HG02970 (cell line): ENCODE results near the gene ECE2.

Experiments used
- ATAC-seq: cut with Tn5 transposase; IDR thresholded peaks from one replicate; pipeline ENCODE4 v1.9.1; 2021; ENCODE audit warnings: mild to moderate bottlenecking, moderate library complexity, moderate number of reproducible peaks; ENCODE audit not compliant: unreplicated experiment, low FRiP score

Gene ECE2

GRCh38 chr3:184306341-184306972 is 30.6 kb downstream of the ECE2 start:
- no peak for ATAC-seq

GRCh38 chr3:184307915-184308314 is 32.1 kb downstream of the ECE2 start:
- ATAC-seq = no peak

- ATAC-seq = no peak
Measured at GRCh38 chr3:184308744-184309143, 32.9 kb downstream of the ECE2 start.

- ATAC-seq = no peak
Measured at GRCh38 chr3:184311633-184312032, 35.8 kb downstream of the ECE2 start.

- peak; percentile 82 for ATAC-seq
Measured at GRCh38 chr3:184314363-184314699, 38.5 kb downstream of the ECE2 start, which contains the start of gene EIF4G1. EIF4G1 (plus strand) TSS chr3:184314606; CDS start chr3:184315797, 1,191 bp downstream.

GRCh38 chr3:184314700-184315542 is 39.1 kb downstream of the ECE2 start:
- ATAC-seq = peak; percentile 37

- ATAC-seq = no peak
Measured at GRCh38 chr3:184315543-184315867, 39.7 kb downstream of the ECE2 start.

GRCh38 chr3:184315871-184316661 is 40.2 kb downstream of the ECE2 start:
- no peak for ATAC-seq

- ATAC-seq = no peak
Measured at GRCh38 chr3:184316792-184317191, 41.0 kb downstream of the ECE2 start.

GRCh38 chr3:184317201-184317600 is 41.4 kb downstream of the ECE2 start:
- no peak for ATAC-seq

GRCh38 chr3:184320104-184320445 is 44.3 kb downstream of the ECE2 start:
- ATAC-seq = no peak

GRCh38 chr3:184321666-184322065 is 45.8 kb downstream of the ECE2 start:
- ATAC-seq = no peak

- no peak for ATAC-seq
Measured at GRCh38 chr3:184322731-184323487, 47.1 kb downstream of the ECE2 start.

- ATAC-seq = no peak
Measured at GRCh38 chr3:184323696-184324095, 47.9 kb downstream of the ECE2 start.

GRCh38 chr3:184325269-184325668 is 49.4 kb downstream of the ECE2 start:
- ATAC-seq = no peak

GRCh38 chr3:184325715-184326369 is 50.0 kb downstream of the ECE2 start:
- ATAC-seq = no peak

GRCh38 chr3:184327171-184327570 is 51.3 kb downstream of the ECE2 start:
- ATAC-seq = no peak

- ATAC-seq = no peak
Measured at GRCh38 chr3:184328516-184328915, 52.7 kb downstream of the ECE2 start.

- ATAC-seq = no peak
Measured at GRCh38 chr3:184332370-184333090, 56.7 kb downstream of the ECE2 start.

- ATAC-seq = no peak
Measured at GRCh38 chr3:184333190-184333589, 57.4 kb downstream of the ECE2 start.
